Measurements from ENCODE around the gene MAGI2.

DNA sequence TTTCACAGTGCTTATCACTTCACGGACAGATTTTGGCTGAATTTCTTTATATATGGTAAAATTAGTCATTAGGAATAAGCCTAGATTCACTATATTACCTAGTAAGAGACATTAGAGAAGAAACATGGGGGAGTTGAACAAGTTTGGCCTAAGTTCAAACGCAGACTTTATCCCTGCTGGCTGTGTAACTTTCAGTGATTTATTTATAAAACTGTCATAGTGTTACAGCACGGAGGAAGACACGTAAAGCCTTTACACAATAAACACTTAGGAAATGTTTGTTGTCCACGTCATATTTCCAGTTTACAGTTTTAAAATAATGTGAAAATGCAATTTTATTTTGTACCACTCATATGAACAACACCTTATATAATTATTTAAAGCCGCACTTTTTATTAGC, 661.5 kb downstream of the MAGI2 start:
- TF ChIP-seq, protein P1, sequence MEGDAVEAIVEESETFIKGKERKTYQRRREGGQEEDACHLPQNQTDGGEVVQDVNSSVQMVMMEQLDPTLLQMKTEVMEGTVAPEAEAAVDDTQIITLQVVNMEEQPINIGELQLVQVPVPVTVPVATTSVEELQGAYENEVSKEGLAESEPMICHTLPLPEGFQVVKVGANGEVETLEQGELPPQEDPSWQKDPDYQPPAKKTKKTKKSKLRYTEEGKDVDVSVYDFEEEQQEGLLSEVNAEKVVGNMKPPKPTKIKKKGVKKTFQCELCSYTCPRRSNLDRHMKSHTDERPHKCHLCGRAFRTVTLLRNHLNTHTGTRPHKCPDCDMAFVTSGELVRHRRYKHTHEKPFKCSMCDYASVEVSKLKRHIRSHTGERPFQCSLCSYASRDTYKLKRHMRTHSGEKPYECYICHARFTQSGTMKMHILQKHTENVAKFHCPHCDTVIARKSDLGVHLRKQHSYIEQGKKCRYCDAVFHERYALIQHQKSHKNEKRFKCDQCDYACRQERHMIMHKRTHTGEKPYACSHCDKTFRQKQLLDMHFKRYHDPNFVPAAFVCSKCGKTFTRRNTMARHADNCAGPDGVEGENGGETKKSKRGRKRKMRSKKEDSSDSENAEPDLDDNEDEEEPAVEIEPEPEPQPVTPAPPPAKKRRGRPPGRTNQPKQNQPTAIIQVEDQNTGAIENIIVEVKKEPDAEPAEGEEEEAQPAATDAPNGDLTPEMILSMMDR (conservative IDR thresholded peaks at IDR 0.05; ENCODE audit: low read depth in 2 of 2): no peak
- TF ChIP-seq EZH2 (IDR thresholded peaks at IDR 0.05; ENCODE audit: low read depth, unreplicated experiment): no peak
- TF ChIP-seq POLR2AphosphoS5 (IDR thresholded peaks at IDR 0.05; ENCODE audit: low read depth): no peak
